ENCODE results near the gene NFIX. TPM values are rescaled to one million over a fixed set of nuclear protein-coding genes. Genes with fewer than 3 reads are reported as not detected.

NFIX gene
- total and polyA plus RNA-seq, 2 of the 13 experiments (the other 11 are each of a cell fraction or from before 2014, with no cell fraction given): 3.4 to 5.4 TPM

DNA sequence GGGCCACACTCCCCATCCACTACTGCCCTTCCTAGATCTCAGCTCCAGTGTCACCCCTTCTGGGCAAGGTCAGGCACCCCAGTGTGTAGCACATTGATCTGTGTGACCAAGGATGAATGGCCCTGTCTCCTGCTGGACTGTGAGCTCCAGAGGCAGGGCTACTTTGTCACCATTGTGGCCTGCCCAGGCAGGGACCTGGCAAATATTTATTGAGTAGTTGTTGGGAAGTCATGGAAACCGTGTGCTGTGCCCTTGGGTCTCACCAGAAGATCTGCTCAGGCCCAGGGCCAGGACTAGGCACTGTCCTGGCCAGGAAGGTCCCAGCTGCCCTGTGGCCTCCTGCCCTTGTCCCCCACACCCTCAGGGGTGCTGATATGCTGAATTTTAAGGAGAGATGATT is 133.3 kb downstream of the NFIX start (continued):
- TF ChIP-seq, protein P1, sequence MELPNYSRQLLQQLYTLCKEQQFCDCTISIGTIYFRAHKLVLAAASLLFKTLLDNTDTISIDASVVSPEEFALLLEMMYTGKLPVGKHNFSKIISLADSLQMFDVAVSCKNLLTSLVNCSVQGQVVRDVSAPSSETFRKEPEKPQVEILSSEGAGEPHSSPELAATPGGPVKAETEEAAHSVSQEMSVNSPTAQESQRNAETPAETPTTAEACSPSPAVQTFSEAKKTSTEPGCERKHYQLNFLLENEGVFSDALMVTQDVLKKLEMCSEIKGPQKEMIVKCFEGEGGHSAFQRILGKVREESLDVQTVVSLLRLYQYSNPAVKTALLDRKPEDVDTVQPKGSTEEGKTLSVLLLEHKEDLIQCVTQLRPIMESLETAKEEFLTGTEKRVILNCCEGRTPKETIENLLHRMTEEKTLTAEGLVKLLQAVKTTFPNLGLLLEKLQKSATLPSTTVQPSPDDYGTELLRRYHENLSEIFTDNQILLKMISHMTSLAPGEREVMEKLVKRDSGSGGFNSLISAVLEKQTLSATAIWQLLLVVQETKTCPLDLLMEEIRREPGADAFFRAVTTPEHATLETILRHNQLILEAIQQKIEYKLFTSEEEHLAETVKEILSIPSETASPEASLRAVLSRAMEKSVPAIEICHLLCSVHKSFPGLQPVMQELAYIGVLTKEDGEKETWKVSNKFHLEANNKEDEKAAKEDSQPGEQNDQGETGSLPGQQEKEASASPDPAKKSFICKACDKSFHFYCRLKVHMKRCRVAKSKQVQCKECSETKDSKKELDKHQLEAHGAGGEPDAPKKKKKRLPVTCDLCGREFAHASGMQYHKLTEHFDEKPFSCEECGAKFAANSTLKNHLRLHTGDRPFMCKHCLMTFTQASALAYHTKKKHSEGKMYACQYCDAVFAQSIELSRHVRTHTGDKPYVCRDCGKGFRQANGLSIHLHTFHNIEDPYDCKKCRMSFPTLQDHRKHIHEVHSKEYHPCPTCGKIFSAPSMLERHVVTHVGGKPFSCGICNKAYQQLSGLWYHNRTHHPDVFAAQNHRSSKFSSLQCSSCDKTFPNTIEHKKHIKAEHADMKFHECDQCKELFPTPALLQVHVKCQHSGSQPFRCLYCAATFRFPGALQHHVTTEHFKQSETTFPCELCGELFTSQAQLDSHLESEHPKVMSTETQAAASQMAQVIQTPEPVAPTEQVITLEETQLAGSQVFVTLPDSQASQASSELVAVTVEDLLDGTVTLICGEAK (IDR thresholded peaks at IDR 0.05): no peak
- TF ChIP-seq, protein P1 (CRISPR knock-in tag; IDR thresholded peaks at IDR 0.05): no peak
- TF ChIP-seq ZNF276 (CRISPR knock-in tag; IDR thresholded peaks at IDR 0.05; ENCODE audit: low read depth): no peak
- TF ChIP-seq ZFP41 (CRISPR knock-in tag; IDR thresholded peaks at IDR 0.05; ENCODE audit: borderline replicate concordance): no peak
- no peak for TF ChIP-seq ZNF766 (CRISPR knock-in tag; IDR thresholded peaks at IDR 0.05; ENCODE audit: borderline replicate concordance)
- TF ChIP-seq PAF1 (CRISPR knock-in tag; IDR thresholded peaks at IDR 0.05): no peak
- TF ChIP-seq, protein P2, sequence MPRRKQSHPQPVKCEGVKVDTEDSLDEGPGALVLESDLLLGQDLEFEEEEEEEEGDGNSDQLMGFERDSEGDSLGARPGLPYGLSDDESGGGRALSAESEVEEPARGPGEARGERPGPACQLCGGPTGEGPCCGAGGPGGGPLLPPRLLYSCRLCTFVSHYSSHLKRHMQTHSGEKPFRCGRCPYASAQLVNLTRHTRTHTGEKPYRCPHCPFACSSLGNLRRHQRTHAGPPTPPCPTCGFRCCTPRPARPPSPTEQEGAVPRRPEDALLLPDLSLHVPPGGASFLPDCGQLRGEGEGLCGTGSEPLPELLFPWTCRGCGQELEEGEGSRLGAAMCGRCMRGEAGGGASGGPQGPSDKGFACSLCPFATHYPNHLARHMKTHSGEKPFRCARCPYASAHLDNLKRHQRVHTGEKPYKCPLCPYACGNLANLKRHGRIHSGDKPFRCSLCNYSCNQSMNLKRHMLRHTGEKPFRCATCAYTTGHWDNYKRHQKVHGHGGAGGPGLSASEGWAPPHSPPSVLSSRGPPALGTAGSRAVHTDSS (CRISPR knock-in tag; conservative IDR thresholded peaks at IDR 0.05): no peak
- 0 out of 2 replicates have a peak, but pooled peaks have one; percentile 55 for TF ChIP-seq SKIL (CRISPR knock-in tag; IDR thresholded peaks at IDR 0.05; ENCODE audit: borderline replicate concordance)
- TF ChIP-seq NONO (IDR thresholded peaks at IDR 0.05): no peak
- TF ChIP-seq NONO (CRISPR knock-in tag; conservative IDR thresholded peaks at IDR 0.05): peak; percentile 69; the same call in 1 of the 2 replicates
- no peak for TF ChIP-seq TOPORS (CRISPR knock-in tag; IDR thresholded peaks at IDR 0.05)
- TF ChIP-seq MXI1 (IDR thresholded peaks at IDR 0.05; ENCODE audit: borderline replicate concordance, low read depth, low read length): peak; percentile 85; the same call in 1 of the 3 replicates
- TF ChIP-seq SAFB2 (CRISPR knock-in tag; IDR thresholded peaks at IDR 0.05; ENCODE audit: borderline replicate concordance, low read depth): no peak
- no peak for TF ChIP-seq ZNF670 (CRISPR knock-in tag; IDR thresholded peaks at IDR 0.05; ENCODE audit: borderline replicate concordance)
- no peak for TF ChIP-seq ZNF709 (CRISPR knock-in tag; IDR thresholded peaks at IDR 0.05)
- TF ChIP-seq ZNF263 (CRISPR knock-in tag; IDR thresholded peaks at IDR 0.05): no peak
